Measurements from ENCODE around the gene AUTS2. TPM values are rescaled to one million over a fixed set of nuclear protein-coding genes. Genes with fewer than 3 reads are reported as not detected.

AUTS2 gene
- total and polyA plus RNA-seq, 2 of the 8 experiments (the other 6 are each of a cell fraction or from before 2014, with no cell fraction given): 25.9 to 101 TPM

GRCh38 chr7:69744026-69744425 lies 145.8 kb downstream of the AUTS2 start:
- Histone ChIP-seq H3K56ac (replicated peaks; ENCODE audit: insufficient read length, low read depth, low read length) (no peak overlapping the region), H2BK12ac (ENCODE audit: low read depth, low read length) (no peak overlapping the region), H4K20me1 (replicated peaks in 1 of 2; ENCODE audit: control insufficient read depth in 1 of 2, insufficient read depth in 2 of 2, low read length in 2 of 2) (no peaks in the 10 kb centered on the region), H3K27me3 (replicated peaks in 1 of 4; ENCODE audit: control insufficient read depth in 3 of 4, extremely low read depth in 1 of 4, insufficient read depth in 3 of 4, low read length in 3 of 4) (no peaks in the 10 kb centered on the region), H2AFZ (ENCODE audit: low read length) (no peak overlapping the region), H3K14ac (ENCODE audit: insufficient read length) (no peak overlapping the region), H3K4me2 (ENCODE audit: insufficient read depth in 1 of 2, low read depth in 2 of 2, low read length in 2 of 2) (no peak overlapping the region), H3K79me2 (ENCODE audit: control insufficient read depth in 1 of 2, insufficient read depth in 2 of 2, low read length in 2 of 2) (no peaks in the 10 kb centered on the region), H3K27ac (ENCODE audit: low read depth, low read length) (no peak overlapping the region), H3K18ac (ENCODE audit: extremely low read depth, low read length) (no peak overlapping the region), H2AK5ac (ENCODE audit: low read depth, low read length) (no peak overlapping the region), H2BK5ac (ENCODE audit: low read depth, low read length) (no peak overlapping the region), H4K8ac (ENCODE audit: extremely low read depth, insufficient read depth, low read length) (no peak overlapping the region), H3K4me3 (ENCODE audit: extremely low read depth in 1 of 4, insufficient read depth in 2 of 4, low read depth in 3 of 4, low read length in 4 of 4) (no peak overlapping the region), H2BK120ac (replicated peaks; ENCODE audit: low read depth, low read length) (no peak overlapping the region), H3K4ac (replicated peaks; ENCODE audit: insufficient read length, low read depth, low read length) (no peak overlapping the region), H2BK15ac (ENCODE audit: low read length) (no peak overlapping the region), H3K36me3 (ENCODE audit: control insufficient read depth in 2 of 4, insufficient read depth in 4 of 4, low read length in 3 of 4) (no peaks in the 10 kb centered on the region), H4K91ac (replicated peaks; ENCODE audit: insufficient read length, low read length) (no peak overlapping the region), H3K9ac (replicated peaks in 1 of 4; ENCODE audit: extremely low read depth in 1 of 4, low read depth in 3 of 4, low read length in 3 of 4) (no peak overlapping the region), H2BK20ac (ENCODE audit: low read length) (no peak overlapping the region), H3K79me1 (ENCODE audit: low read depth, low read length) (no peaks in the 10 kb centered on the region), H3K23ac (ENCODE audit: insufficient read length) (no peak overlapping the region), H3K4me1 (replicated peaks in 1 of 4; ENCODE audit: control insufficient read depth in 3 of 4, insufficient read depth in 4 of 4, low read length in 3 of 4) (peaks cover 0 to 3% (median under 1%) of the 10 kb centered on the region in 4 experiments; a peak in 3 of 7 replicates), H4K5ac (ENCODE audit: insufficient read length, low read depth, low read length) (no peak overlapping the region), H3K23me2 (ENCODE audit: low read depth, low read length) (no peaks in the 10 kb centered on the region), H3K9me3 (ENCODE audit: insufficient read depth in 2 of 2, low read depth in 1 of 2, low read length in 1 of 2) (no peaks in the 10 kb centered on the region)
- POLR2A ChIA-PET (ENCODE audit: partially characterized antibody): no interaction called here
- 94% methylated on average over 4 of the region's 4 CpGs; no CpG with 5 or more reads in 1 of the 2 experiments for WGBS, 2 experiments (ENCODE audit: extremely low coverage in 1 of 2, insufficient coverage in 1 of 2, insufficient read length in 1 of 2, insufficient replicate concordance in 2 of 2, low coverage in 1 of 2, low lambda C conversion rate in 2 of 2, missing lambda C conversion rate in 1 of 2)
- no peak for FAIRE-seq
- no peak for DNase-seq (ENCODE audit: low read depth in 1 of 2, low spot score in 2 of 2)
- CTCF ChIA-PET (ENCODE audit: partially characterized antibody): interaction anchor here (0.7 to 1.2 kb wide), 2 partner anchors 29 to 77 kb away, joined by 3 read pairs; no protein-coding TSS in a partner anchor
- TF ChIP-seq HDAC6 (IDR thresholded peaks at IDR 0.05; ENCODE audit: low read depth, low read length): no peak
- no peak for TF ChIP-seq MAFK (IDR thresholded peaks at IDR 0.05; ENCODE audit: low read depth, low read length)
- TF ChIP-seq EP300 (IDR thresholded peaks at IDR 0.05; ENCODE audit: borderline replicate concordance in 1 of 2, low read depth in 2 of 2, low read length in 2 of 2): no peak
- no peak for TF ChIP-seq KDM5A (IDR thresholded peaks at IDR 0.05; ENCODE audit: low read length)
- TF ChIP-seq SAP30 (IDR thresholded peaks at IDR 0.05; ENCODE audit: insufficient read depth, insufficient replicate concordance, low read length): no peak
- TF ChIP-seq ATF3 (IDR thresholded peaks at IDR 0.05; ENCODE audit: insufficient read depth, low read depth, low read length): no peak
- TF ChIP-seq RNF2 (IDR thresholded peaks at IDR 0.05; ENCODE audit: borderline replicate concordance, low read depth, low read length, missing control alignments, poor library complexity, severe bottlenecking): no peak
- TF ChIP-seq CTBP2 (IDR thresholded peaks at IDR 0.05; ENCODE audit: borderline replicate concordance, insufficient read depth, insufficient read length, low read length): no peak
- no peak for TF ChIP-seq ASH2L (IDR thresholded peaks at IDR 0.05; ENCODE audit: low read length)
- no peak for TF ChIP-seq GTF2F1 (IDR thresholded peaks at IDR 0.05; ENCODE audit: borderline replicate concordance, low read depth, low read length)
- no peak for TF ChIP-seq NANOG (IDR thresholded peaks at IDR 0.05; ENCODE audit: insufficient read depth, low read depth, low read length, poor library complexity, severe bottlenecking)
- TF ChIP-seq GABPA (IDR thresholded peaks at IDR 0.05; ENCODE audit: borderline replicate concordance, insufficient read depth, low read length): no peak
